ENCODE data around the gene ST3GAL3. TPM values are rescaled to one million over a fixed set of nuclear protein-coding genes. Genes with fewer than 3 reads are reported as not detected.

ST3GAL3 gene
- total and polyA plus RNA-seq, 8 donors: 1.6 to 68.3 (median 6.7) TPM

DNA sequence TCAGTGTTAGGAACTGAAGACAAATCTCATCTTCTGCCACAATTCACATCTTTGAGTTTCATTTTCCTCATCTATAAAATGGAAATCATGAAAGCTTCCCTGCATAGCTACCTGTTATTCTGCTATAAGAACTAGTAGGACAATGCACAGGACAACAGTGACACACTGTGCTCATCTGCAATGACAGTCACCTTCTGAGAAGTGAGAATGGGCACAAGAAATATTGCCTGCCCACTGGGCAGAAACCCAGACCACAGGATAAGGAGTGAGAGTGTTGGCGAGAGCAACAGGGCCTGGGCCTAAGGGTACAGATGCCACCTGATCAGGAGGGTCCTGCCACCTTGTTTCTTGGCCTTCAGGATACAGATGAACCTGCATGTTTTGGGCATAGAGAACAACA, 203.0 kb downstream of the ST3GAL3 start:
- no peak overlapping the region for H3K4me3 ChIP-seq
- H3K27me3 ChIP-seq: no peaks in the 10 kb centered on the region
- H3K36me3 ChIP-seq: peaks cover 0 to 35% (median 2%) of the 10 kb centered on the region in 4 donors
- no peaks in the 10 kb centered on the region for H3K9me3 ChIP-seq
- H3K27ac ChIP-seq: no peak overlapping the region
- TF ChIP-seq POLR2A (IDR thresholded peaks at IDR 0.05) (no peak), POLR2AphosphoS5 (IDR thresholded peaks at IDR 0.05) (no peak), EP300 (IDR thresholded peaks at IDR 0.05) (no peak)
- TF ChIP-seq, protein P1, sequence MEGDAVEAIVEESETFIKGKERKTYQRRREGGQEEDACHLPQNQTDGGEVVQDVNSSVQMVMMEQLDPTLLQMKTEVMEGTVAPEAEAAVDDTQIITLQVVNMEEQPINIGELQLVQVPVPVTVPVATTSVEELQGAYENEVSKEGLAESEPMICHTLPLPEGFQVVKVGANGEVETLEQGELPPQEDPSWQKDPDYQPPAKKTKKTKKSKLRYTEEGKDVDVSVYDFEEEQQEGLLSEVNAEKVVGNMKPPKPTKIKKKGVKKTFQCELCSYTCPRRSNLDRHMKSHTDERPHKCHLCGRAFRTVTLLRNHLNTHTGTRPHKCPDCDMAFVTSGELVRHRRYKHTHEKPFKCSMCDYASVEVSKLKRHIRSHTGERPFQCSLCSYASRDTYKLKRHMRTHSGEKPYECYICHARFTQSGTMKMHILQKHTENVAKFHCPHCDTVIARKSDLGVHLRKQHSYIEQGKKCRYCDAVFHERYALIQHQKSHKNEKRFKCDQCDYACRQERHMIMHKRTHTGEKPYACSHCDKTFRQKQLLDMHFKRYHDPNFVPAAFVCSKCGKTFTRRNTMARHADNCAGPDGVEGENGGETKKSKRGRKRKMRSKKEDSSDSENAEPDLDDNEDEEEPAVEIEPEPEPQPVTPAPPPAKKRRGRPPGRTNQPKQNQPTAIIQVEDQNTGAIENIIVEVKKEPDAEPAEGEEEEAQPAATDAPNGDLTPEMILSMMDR (IDR thresholded peaks at IDR 0.05): no peak
- DNase-seq: no peak
- peaks cover 0 to 18% (median 5%) of the 10 kb centered on the region in 4 donors for H3K4me1 ChIP-seq
- intact Hi-C loops (cut with DNase I; ENCODE audit: low total_unique reads): no loop called here
- 80 to 100% (median 90%) methylated on average over 1 of the region's 1 CpG for WGBS, 5 donors

DNA sequence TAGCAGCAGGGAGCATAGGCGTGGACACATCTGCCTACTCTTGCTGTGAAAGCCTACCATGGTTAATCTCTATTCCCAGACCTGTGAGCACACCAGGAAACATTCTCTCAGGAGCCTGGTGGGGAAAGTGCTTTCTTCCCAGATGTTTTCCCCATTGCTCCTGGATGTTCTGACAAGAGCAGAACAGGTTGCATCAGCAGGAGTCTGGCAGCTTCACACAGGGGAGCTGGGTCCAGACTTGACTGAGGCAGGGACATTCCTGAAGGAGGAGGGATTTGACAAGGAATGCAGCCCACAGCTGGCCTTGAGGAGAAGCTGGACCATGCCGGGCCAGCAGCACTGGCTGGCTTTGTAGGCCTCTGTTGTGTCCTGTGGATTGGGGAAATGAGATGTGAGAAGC, 205.3 kb downstream of the ST3GAL3 start:
- no peak overlapping the region for H3K4me3 ChIP-seq
- H3K9me3 ChIP-seq: no peaks in the 10 kb centered on the region
- peaks cover 0 to 26% (median 0%) of the 10 kb centered on the region in 4 donors for H3K36me3 ChIP-seq
- intact Hi-C loops (cut with DNase I; ENCODE audit: low total_unique reads): no loop called here
- DNase-seq: no peak
- H3K27ac ChIP-seq: peak overlapping the region in 3 of 5 donors; percentile 4 to 73 (median 32)
- peaks cover 0 to 18% (median 5%) of the 10 kb centered on the region in 4 donors for H3K4me1 ChIP-seq
- H3K27me3 ChIP-seq: no peaks in the 10 kb centered on the region
- WGBS, 5 donors: 63 to 73% (median 70%) methylated on average over 2 of the region's 2 CpGs
- TF ChIP-seq POLR2AphosphoS5 (IDR thresholded peaks at IDR 0.05) (peak in 2 of 3 donors; percentile 14 to 21), POLR2A (IDR thresholded peaks at IDR 0.05) (no peak)

- Histone ChIP-seq H3K27ac (peak overlapping the region in 3 of 5 donors; percentile 3 to 73 (median 32)), H3K36me3 (peaks cover 0 to 21% (median 0%) of the 10 kb centered on the region in 4 donors), H3K27me3 (no peaks in the 10 kb centered on the region), H3K9me3 (no peaks in the 10 kb centered on the region), H3K4me1 (peaks cover 0 to 18% (median 5%) of the 10 kb centered on the region in 4 donors), H3K4me3 (no peak overlapping the region)
- TF ChIP-seq POLR2A (IDR thresholded peaks at IDR 0.05) (no peak), EP300 (IDR thresholded peaks at IDR 0.05) (no peak), POLR2AphosphoS5 (IDR thresholded peaks at IDR 0.05) (no peak)
- TF ChIP-seq, protein P1 (IDR thresholded peaks at IDR 0.05): no peak
- intact Hi-C loops (cut with DNase I; ENCODE audit: low total_unique reads): no loop called here
- WGBS, 5 donors: 76 to 86% (median 83%) methylated on average over 5 to 7 of the region's 7 CpGs
- DNase-seq: no peak
These were observed 205.7 kb downstream of the ST3GAL3 start for GRCh38 chr1:43913051-43913501.

DNA sequence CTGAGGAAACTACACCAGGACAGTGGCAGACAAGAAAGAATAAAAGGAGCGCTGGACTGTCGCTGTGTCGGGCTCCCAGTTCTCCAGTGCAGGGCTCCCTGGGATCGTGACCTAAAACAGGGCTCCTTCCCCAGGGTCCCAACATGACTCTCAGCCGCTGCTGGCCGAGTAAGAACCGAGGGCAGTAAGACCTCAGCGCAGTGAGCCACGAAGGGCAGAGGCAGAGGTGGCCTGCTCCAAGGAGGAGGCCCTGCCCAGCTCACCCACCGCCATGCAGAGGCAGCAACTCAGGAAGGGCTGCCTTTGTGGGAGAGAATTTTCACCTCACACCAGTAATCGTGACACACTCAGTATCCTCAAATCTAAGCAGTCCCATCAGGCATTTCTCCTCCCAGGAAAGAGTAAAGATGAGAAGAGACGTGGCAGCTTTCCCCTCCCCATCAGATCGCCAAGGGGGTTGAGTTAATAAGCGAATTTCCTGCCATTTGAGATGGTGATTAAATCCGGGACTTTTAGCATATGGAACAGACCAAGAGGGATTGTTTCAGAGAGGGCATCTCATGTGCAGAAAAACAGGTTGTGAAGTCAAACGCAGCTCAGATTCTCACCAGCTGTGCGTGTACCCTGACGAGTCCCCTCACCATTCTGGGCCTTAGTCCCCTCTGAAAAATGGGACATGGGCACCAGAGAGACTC, 206.5 kb downstream of the ST3GAL3 start:
- H3K36me3 ChIP-seq: peaks cover 0 to 14% (median 0%) of the 10 kb centered on the region in 4 donors
- TF ChIP-seq POLR2A (IDR thresholded peaks at IDR 0.05) (no peak), POLR2AphosphoS5 (IDR thresholded peaks at IDR 0.05) (no peak), EP300 (IDR thresholded peaks at IDR 0.05) (no peak)
- TF ChIP-seq, protein P1 (IDR thresholded peaks at IDR 0.05): no peak
- H3K4me3 ChIP-seq: no peak overlapping the region
- H3K27ac ChIP-seq: peak overlapping the region in 2 of 5 donors; percentile 3 to 73
- DNase-seq: no peak
- H3K4me1 ChIP-seq: peaks cover 0 to 18% (median 5%) of the 10 kb centered on the region in 4 donors
- intact Hi-C loops (cut with DNase I; ENCODE audit: low total_unique reads): no loop called here
- H3K27me3 ChIP-seq: no peaks in the 10 kb centered on the region
- no peaks in the 10 kb centered on the region for H3K9me3 ChIP-seq
- 76 to 88% (median 82%) methylated on average over 18 of the region's 18 CpGs for WGBS, 5 donors
